Stimulated activated CD4-positive, alpha-beta T cell treated with anti-CD3 and anti-CD28 coated beads, TNF-alpha, amount 100 ng/mL, for 1 hour (primary cell): ENCODE measurements around the gene ACTL10.

Experiments
- DNase-seq, 3 donors: peaks; one replicate each; pipeline ENCODE4 v3.0.0-alpha.2; 2020; ENCODE audit warnings: low read depth in 3 of 3, low spot score in 1 of 3

Gene ACTL10

DNA sequence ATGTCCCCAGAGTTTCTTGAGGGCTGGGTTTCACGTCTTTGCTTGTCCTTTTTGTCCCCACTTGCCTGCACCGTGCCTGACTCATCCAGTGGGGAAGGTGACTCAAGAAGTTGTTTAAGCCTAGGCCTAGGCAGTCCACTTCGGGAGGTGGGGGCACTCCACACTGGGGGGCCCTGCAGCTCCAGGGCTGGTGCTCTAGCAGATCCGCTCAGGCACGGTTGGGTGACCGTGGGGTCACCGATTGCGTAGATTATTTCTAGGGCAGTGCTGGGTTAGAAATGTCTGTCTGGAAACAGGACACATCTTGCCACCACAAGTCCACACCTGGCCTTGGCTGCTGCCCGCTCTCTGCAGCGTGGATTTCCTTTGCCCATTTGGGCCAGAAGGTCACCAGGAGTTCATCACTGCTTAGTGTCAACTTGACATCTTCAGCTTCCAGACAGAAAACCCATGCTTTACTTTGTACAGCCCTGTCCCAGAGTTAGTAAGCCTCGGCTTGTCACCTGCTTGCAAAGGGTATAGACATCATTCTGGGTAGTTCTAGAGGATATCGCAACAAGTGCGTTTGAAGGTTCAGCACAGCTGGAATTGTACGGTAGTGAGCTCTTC lies 18.2 kb upstream of the ACTL10 start:
- no peak for DNase-seq

- DNase-seq = no peak
These were observed 17.5 kb upstream of the ACTL10 start for GRCh38 chr20:33649201-33649681.

DNA sequence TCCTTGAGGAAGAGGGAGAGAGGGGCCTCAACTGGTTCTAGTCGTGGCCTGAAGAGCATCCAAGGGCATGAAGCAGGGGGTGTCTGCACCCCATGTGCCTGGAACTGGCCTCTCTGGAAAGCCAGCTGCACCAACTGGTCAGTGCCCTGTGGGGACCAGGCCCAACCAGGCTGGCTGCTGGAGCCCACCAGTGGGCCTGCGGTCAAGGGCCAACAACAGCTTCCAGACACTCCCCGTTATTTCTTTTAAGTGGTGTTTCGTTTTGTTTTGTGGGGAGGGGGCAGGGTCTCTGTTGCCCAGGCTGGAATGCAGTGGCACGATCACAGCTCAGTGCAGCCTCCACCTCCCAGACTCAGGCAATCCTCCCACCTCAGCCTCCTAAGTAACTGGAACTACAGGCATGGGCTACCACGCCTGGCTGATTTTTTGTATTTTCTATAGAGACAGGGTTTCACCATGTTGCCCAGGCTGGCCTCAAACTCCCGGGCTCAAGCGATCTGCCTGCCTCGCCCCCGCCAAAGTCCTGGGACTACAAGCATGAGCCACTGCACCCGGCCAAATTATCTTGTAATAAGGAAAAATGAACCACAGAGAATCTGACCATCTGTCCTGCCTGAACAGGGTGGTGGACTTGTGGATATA lies 16.5 kb upstream of the ACTL10 start:
- no peak for DNase-seq

DNA sequence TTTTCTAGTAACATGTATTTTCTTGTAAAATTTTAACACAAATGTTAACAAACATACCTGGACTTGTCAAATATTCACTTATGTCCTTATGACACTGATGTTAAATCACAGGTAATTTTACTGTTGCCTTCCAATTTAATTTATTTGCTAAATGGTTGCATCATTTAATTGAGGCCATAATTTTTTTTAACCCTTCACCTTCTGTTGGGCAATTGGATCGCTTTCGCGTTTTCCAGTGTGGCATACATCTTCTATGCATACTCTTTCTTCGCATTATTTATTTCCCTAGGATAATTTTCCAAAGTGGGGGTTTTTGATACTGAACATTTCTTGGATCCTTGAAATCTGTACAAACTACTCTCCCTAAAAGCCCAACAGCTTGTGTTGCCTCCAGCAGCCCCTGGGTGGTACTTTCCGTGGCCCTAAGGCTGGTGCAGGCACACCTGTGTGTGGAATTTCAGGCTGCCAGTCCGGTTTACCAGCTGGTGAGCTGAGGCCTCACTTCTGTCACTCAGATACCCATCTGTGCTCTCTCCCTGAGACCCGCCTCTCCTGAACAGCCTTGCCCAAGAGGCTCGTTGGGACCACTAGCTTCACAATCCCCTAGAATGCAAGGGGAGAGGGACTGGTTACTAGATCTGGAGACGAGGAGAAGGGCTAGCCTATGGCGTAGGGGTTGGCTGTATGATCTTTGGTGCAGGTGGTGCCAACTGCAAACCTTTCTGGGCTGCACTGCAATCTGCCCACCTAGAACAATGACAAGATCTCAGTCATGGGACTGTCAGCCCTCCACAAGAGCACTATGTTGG lies 15.8 kb upstream of the ACTL10 start:
- DNase-seq = no peak

DNA sequence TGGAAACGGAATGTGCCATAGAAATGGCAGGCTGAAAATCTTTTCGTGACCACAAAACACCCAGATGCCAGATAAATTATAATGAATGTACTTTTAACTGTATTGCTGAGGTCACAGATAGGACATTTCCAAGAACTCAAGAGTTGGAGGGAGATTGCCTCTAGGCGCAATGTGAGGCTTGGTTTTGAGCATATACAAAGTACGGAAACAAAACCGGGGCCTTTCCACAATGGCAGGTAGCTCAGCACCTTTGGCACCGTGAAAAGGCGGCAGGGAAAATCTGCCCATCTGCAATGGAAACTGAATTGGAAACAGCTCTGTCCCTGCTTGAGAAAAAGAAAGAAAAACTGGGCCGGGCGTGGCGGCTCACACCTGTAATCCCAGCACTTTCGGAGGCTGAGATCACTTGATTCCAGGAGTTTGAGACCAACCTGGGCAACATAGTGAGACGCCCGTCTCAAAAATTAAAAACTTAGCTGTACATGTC lies 15.1 kb upstream of the ACTL10 start:
- no peak for DNase-seq

DNA sequence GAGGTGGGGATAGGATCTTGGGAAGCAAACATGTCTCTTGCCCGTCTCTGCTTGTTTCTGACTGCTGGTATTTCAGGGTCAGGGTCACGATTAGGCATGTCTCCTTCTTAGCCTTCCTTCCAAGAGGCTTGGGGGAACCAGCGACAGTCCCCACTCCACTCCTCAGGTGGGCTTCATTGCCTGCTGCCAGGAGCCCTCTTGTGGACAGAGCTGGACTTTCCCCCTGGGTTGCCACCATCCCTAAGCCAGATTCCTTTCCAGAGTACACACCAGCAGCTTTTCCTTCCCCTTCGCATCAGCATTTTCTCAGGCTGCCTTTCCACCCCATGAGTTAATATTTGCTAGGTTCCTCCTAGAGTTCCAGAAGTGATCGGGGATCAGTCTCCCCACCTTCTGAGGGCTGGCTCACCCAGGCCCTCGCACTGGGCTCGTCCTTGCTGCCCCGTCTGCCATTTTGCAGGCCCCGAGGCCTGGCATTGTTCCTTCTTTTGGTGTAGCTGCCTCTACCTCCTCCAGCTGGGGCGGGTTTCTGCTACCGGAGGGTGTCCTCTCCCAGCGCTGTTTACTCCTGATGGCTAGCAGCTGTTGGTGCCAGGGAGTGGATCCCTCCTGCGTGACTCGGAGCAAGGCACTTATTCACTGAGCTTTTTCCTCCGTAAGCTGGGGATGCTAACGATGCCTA lies 13.4 kb upstream of the ACTL10 start:
- no peak for DNase-seq

GRCh38 chr20:33653900-33654596 lies 12.7 kb upstream of the ACTL10 start:
- no peak for DNase-seq

DNA sequence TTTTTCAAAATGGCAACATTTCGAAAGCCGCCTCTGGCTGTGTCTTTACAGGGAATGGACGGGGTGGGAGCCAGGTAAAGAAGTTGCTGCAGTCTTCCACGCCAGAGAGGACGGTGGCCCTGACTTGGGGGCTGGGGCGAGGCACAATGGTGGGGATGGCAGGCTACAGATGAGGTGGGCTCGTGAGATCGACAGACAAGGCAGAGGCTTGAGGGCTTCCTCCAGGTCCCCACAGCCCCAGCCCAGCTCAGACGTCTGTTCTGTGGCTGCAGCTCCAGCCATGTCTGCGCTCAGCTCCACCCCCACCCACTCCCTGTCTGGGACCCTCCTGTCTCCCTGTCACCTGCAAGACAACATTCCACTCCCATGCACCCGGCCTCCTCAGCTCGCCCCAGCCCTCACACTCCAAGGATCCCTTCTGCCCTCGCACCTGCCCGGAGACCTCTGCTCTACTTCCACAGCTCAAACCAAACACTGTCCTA lies 12.0 kb upstream of the ACTL10 start:
- DNase-seq = no peak

DNA sequence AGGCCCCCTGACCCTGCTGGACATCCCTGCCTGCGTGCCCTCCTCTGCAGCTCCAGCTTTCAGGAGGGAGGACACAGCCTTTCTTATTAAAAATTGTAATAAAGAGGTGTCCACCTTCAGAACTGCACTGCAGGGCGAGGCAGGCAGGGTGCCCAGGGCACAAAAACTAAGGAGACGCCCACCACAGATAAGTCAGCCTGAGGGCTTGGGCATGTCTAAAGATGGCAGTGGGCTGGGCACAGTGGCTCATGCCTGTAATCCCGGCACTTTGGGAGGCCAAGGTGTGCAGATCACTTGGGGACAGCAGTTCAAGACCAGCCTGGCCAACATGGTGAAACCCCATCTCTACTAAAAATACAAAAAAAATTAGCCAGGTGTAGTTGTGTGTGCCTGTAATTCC lies 11.6 kb upstream of the ACTL10 start:
- no peak for DNase-seq

DNA sequence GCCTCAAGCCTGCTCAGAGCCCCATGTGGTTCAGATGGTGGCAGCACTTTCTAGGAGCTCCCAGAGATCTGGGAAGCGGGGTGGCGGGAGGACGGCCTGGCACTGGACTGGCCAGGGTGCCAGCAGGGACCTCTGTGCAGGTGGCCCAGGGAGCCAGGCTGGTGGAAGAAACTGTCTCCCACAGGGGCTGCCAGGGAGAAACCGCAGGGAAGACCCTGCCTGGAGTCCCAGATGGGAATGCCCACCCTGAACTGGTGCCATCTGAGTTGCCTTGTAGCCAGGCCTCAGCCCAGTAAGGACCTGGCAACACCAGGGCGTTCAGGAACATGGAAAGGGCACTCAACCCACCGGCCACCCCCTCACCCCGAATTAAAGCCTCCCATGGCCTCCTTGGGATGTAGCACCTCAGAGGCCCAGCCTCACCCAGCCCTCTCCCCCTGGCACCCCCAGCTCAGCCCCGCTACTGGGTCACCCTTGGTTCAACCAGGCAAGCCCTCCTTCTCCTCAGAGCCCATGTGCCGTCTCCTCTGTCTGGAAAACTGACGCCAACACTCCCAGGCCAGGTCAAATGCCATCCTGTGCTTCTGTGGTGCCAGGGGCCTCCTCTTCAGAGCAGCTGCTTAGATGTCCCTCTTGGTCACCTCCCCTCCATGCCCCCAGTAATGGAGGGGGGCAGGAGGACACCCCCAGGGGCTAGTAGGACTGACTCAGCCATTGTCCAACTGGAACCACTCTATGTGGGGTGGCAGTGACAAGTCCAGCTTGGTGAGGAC lies 10.5 kb upstream of the ACTL10 start:
- no peak for DNase-seq

GRCh38 chr20:33656783-33657703 lies 9.7 kb upstream of the ACTL10 start:
- DNase-seq = no peak

- no peak for DNase-seq
These were observed 9.0 kb upstream of the ACTL10 start for GRCh38 chr20:33657704-33658095.

DNA sequence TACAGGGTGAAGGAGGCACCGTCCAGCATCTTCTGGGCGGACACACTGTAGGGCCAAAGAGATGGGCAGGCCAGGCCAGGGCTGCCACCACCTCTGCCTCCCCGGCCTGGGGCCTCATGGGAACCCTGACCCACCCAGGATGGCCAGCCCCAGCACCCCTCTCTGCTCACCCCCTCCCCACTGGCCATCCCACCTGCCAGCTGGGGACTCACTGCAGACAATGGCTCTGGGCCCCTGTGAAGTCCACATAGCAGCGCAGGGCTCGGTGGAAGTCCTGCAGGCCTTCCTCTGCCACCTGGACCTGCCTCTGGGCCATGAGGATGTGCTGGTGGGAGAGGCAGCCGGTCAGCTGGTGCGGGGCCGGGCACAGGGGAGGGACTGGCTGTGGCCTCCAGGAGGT lies 8.2 kb upstream of the ACTL10 start:
- no peak for DNase-seq

DNA sequence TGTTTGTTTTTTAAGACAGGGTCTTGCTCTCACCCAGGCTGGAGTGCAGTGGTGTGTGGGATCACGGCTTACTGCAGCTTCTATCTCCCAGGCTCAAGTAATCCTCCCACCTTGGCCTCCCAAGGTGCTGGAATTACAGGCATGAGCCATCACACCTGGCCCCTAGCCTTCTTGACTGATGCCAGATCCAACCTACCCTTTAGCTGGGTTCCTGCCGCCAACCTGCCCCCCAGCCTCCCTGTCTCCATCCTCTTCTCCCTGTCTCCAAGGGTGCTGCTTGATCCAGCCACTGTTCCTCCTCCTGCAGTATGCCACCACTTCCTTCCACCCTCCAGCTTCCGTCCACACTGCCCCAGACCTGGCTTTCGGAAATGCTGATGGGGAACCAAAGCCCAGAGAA lies 7.8 kb upstream of the ACTL10 start:
- DNase-seq = no peak

- DNase-seq = no peak
These were observed 7.3 kb upstream of the ACTL10 start for GRCh38 chr20:33659341-33660034.

- no peak for DNase-seq
These were observed 6.6 kb upstream of the ACTL10 start for GRCh38 chr20:33660035-33660684.

DNA sequence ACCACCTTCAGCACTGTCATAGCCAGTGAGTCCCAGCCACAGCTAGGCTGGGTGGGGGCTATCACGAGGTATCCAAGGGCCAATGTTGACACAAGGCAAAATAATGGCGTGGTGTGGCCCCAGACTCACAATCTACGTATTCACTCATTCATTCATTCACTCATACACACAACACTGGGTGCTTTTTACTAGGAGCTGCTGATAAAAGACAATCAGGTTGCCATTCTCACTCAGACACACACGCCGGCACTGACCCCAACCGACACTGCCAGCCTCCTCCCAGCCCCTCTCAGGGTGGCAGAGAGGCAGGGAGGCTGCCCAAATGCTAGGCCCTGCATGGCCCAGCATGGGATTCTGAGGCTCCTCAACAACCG lies 6.1 kb upstream of the ACTL10 start:
- DNase-seq = no peak

- no peak for DNase-seq
These were observed 4.6 kb upstream of the ACTL10 start, which contains the start of gene C20orf144 for GRCh38 chr20:33662172-33662571. Gene C20orf144 (plus strand): TSS chr20:33662327. CDS start chr20:33662346, 19 bp downstream.
